ENCODE measurements around the gene ANKRD50. TPM values are rescaled to one million over a fixed set of nuclear protein-coding genes. Genes with fewer than 3 reads are reported as not detected.

The ANKRD50 gene
- 84.9 TPM for total RNA-seq

GRCh38 chr4:124712372-124713184 is at the start of gene ANKRD50:
TSS of gene ANKRD50 (minus strand) at chr4:124712732. CDS start at chr4:124710511, 2,221 bp downstream.

Data from camera-type eye (tissue), 1 donor.